ENCODE measurements around the gene ITGA2.

Gene ITGA2

DNA sequence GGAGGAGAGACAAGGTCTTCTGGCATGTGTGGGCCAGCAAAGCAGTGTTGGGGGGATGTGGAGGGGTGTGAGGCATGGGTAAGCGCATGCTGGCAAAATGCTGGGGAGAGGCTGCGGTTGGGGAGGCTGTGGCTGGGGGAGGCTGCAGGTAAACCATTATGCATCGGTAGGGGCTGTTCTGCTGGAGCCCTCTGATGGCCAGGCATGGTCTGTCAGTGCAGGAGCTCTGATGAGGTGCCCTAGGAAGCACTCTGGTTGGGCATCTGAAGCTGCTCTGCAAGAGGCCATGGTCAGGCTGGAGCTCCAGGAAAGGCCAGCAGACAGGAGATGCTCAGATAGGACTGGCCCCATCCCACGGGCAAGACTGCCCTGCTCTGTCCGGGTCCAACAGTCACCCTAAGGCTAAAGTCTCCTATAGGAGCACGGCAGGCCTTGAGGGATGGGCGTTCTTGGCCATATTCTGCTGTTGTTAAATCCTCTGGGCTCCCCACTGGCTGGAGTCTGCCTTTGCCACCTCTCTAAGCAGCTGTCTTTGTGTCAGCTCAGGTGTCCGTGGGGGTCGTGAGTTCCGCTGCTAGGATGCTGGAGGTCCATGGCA is 28.7 kb downstream of the ITGA2 start:
- DNase-seq (ENCODE audit: low read depth in 2 of 2): no peak

DNA sequence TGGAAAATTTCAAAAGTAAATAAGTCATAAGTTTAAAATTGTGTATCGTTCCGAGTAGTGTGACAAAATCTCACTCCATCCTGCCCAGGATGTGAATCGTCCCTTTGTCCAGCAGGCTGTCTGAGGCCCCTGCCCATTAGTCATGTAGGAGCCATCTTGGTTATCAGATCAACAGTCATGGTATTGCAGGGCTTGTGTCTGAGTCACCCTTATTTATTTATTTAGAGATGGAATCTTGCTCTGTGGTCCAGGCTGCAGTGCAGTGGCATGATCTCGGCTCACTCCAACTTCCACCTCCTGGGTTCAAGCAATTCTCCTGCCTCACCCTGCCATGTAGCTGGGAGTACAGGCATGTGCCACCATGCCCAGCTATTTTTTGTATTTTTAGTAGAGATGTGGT is 30.2 kb downstream of the ITGA2 start:
- DNase-seq (ENCODE audit: low read depth in 2 of 2): no peak

DNA sequence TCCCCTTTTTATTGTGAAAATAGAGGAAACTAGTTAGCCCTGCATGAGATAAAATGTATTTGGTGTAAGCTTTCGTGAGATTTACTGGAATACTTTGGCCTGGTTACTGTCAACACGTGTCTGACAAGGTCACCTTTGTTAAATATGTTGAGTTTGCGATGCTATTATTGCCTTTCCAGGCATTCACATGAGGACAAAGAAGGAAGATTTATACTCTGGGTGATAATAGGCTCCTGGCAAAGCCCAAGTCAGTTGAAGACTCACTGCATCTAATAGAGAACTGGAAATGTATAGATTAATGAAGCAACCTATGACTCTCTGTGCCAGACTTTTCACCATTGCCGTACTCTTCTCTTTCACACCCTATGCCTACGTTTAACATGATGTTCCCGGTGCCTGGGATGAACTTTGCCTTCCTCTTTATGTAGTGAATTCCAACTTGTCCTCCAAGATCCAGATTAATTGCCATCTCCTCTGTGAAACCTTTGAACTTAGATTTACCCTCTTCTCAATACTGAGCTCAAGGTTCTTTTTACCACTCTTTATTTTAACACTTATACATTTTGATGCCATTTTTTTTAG is 33.9 kb downstream of the ITGA2 start:
- DNase-seq (ENCODE audit: low read depth in 2 of 2): no peak

DNA sequence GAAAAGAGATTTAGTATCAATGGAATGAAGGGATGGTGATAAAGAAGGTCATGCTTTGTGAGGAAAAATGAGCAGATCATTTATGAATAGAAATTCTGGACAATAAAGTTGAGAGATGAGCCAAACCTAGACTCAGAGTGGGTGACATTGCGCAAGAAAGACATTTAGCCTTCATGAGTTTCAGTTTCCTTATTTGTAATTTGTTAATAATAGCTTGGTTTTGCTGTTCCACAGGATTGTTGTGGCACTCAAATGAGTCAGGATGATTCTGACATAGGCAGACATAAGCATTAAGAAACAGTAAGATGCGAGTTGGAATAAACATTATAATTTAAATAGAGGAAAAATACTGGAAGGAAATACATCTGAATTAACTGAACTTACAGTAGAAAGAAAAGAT is 34.8 kb downstream of the ITGA2 start:
- peak; percentile 52 to 62 for DNase-seq (ENCODE audit: low read depth in 2 of 2)

DNA sequence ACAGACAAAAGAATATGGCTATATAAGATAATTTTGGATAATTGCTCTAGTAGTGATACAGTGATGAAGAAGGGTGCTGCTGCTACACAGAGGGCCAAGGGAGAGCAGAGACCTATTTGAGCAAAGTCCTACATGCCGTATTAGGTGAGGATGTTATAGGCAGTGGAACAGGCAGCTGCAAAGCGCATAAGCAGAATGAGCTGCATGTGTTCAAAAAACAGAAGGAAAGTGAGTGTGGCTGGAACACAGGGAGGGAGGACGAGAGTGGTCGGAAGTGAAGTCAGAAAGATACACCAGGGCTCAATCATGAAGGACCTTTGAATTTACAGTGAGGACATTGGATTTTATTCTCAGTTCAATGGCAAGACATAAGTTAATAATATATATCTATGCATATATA is 35.4 kb downstream of the ITGA2 start:
- DNase-seq (ENCODE audit: low read depth in 2 of 2): no peak

DNA sequence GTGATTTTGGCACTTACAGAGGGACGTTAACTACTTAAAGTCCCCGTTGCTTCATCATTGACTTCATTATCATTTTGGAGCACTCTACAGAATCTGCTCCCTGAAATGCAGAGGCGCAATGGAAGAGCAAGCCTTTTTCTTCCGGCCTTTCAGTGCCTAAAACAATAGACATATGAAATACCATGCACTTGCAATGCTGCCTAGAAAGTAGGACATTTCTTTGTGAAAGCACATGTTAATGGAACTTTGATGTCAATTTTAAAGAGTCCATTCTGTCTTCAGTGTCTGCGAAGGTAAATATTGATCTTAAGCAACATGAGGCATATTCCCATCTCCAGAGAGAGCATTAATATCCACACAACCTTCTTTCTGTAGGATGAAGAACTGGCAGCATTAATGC is 36.3 kb downstream of the ITGA2 start:
- DNase-seq (ENCODE audit: low read depth in 2 of 2): no peak

GRCh38 chr5:53027913-53028312 is 38.8 kb downstream of the ITGA2 start:
- no peak for DNase-seq (ENCODE audit: low read depth in 2 of 2)

DNA sequence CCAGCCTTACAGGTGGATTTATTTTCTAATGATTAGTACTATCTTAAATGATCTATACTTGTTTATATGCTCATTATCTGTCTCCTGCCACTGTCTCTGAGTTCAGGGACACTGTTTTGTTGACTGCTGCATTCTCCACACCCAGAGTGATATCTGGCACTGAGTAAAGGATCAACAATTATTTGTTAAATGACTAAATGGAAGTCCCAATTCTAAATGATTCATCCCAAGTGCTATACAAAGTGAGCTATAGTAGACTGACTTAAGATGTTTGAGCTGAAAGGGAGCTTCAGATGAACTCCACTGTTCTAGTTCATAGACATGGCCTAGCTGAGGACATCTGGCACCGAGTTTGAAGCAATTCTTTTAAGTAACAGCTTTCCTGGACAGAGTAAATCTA is 40.5 kb downstream of the ITGA2 start:
- DNase-seq (ENCODE audit: low read depth in 2 of 2): no peak

- no peak for DNase-seq (ENCODE audit: low read depth in 2 of 2)
Observed at GRCh38 chr5:53030893-53031292, 41.7 kb downstream of the ITGA2 start.

GRCh38 chr5:53031695-53032096 is 42.5 kb downstream of the ITGA2 start:
- DNase-seq (ENCODE audit: low read depth in 2 of 2): peak; percentile 42 to 47

DNA sequence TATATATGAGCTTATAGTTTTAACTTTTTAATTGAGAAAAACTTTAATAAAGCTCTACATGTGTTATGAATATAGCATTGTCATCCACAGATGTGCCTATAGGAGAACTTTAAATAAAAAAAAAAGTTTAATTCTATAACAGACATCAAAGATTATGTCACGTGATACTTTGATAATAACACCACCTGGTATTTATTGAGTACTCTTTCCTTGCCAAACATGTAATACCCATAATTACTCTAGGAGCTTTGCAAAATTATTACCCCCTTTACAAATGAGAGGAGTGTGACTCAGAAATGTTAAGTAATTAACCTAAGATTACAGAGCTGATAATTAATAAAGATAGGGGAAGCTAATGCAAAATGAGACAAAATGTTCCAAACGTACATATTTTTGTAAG is 43.0 kb downstream of the ITGA2 start:
- DNase-seq (ENCODE audit: low read depth in 2 of 2): no peak

DNA sequence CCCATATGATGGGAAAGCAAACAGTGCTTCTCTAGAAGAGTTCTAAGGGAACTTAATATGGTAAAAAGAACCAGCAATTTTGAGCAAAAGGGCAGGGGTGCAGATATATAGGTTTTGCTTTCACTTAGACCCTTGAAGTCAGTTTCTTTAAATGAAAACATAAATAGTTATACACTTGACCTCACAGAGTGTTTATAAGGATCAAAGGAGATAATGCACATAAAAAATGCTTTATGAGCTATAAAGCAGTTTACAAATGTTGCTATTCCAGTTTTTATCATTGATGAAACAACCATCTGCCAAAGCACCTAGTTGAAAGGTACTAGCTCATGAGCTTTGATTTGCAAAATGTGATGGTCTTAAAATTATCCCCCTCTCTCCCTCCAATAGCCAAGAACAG is 45.7 kb downstream of the ITGA2 start:
- no peak for DNase-seq (ENCODE audit: low read depth in 2 of 2)

- DNase-seq (ENCODE audit: low read depth in 2 of 2): no peak
Observed at GRCh38 chr5:53035868-53036381, 46.8 kb downstream of the ITGA2 start.

GRCh38 chr5:53037141-53037859 is 48.1 kb downstream of the ITGA2 start:
- peak; percentile 49 to 51 for DNase-seq (ENCODE audit: low read depth in 2 of 2)

- no peak for DNase-seq (ENCODE audit: low read depth in 2 of 2)
Observed at GRCh38 chr5:53038196-53038847, 49.2 kb downstream of the ITGA2 start.

GRCh38 chr5:53039855-53040254 is 50.7 kb downstream of the ITGA2 start:
- DNase-seq (ENCODE audit: low read depth in 2 of 2): no peak

DNA sequence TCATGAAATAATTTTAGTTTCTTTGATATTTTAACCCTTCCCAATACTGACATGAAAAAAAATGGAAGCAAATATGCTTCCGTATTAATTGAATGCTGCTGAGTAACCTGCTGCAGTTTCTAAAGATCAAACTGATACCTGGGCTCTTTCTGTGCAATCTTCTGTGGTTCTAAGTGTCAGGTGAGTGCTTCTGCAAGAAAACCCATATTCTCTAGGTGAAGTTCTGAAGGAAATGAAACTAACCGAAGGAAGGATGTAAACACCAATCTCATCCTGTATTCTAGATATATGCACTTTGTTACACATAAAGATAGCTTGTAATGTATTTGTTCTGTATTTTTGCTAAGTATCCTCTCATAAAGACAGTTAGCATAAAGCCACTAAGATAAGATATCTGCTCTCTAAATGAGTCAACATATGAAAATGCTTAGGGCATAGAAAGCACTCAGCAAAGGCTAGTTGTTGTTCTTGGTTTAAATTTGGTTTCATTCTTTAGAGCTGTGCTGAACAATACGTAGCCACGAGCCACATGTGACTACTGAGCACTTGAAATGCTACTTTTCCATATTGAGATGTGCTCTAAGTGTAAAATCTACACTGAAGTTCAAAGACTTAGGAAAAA is 52.0 kb downstream of the ITGA2 start:
- no peak for DNase-seq (ENCODE audit: low read depth in 2 of 2)

GRCh38 chr5:53041740-53042139 is 52.6 kb downstream of the ITGA2 start:
- no peak for DNase-seq (ENCODE audit: low read depth in 2 of 2)

- DNase-seq (ENCODE audit: low read depth in 2 of 2): no peak
Observed at GRCh38 chr5:53045263-53045662, 56.1 kb downstream of the ITGA2 start.

DNA sequence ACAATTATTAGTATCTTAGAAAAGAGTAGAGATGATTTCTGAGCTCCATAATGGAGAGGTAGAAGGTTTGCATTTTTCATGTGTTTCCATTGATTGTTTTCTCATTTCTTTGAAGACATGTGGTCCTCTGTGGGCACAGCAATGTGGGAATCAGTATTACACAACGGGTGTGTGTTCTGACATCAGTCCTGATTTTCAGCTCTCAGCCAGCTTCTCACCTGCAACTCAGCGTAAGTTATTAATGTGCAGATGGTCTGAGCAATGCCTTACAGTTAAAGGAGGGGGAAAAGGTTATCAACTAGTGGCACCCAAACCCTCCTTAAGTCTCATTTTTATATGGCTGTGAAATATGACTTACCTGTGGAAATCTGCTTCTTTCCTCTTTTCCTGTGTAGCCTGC is 59.1 kb downstream of the ITGA2 start:
- DNase-seq (ENCODE audit: low read depth in 2 of 2): no peak

- DNase-seq (ENCODE audit: low read depth in 2 of 2): no peak
Observed at GRCh38 chr5:53052499-53052898, 63.3 kb downstream of the ITGA2 start.

- DNase-seq (ENCODE audit: low read depth in 2 of 2): no peak
Observed at GRCh38 chr5:53053364-53053763, 64.2 kb downstream of the ITGA2 start.
